ENCODE data around the gene DNM2. TPM values are rescaled to one million over a fixed set of nuclear protein-coding genes. Genes with fewer than 3 reads are reported as not detected.

Gene DNM2
- total and polyA plus RNA-seq, 9 of the 15 experiments (the other 6 are each of a cell fraction or from before 2014, with no cell fraction given): 2.2 to 161 (median 72.6) TPM

GRCh38 chr19:10830370-10830769, 112.5 kb downstream of the DNM2 start (continued):
- TF ChIP-seq CHD7 (IDR thresholded peaks at IDR 0.05; ENCODE audit: low read depth, low read length) (no peak), ZC3H8 (IDR thresholded peaks at IDR 0.05) (no peak), TCFL5 (CRISPR knock-in tag; conservative IDR thresholded peaks at IDR 0.05) (no peak), ZNF407 (IDR thresholded peaks at IDR 0.05; ENCODE audit: low read depth) (no peak), MAFG (tag; conservative IDR thresholded peaks at IDR 0.05) (no peak), DNMT1 (IDR thresholded peaks at IDR 0.05) (no peak), ZNF507 (tag; conservative IDR thresholded peaks at IDR 0.05) (no peak), KDM5B (IDR thresholded peaks at IDR 0.05; ENCODE audit: insufficient replicate concordance, low read depth, low read length) (no peak)
